Activated T-helper 2 cell treated with anti-CD3 and anti-CD28 coated beads, Interferon-gamma antibody, Interleukin-2, Interleukin-4, amounts not matched to agents 10 μg/mL and 5 μg/mL and 100 μg/mL, durations not matched to agents 14 hours and 24 hours and 36 hours (primary cell): ENCODE data around the gene SLC6A5. TPM values are rescaled to one million over a fixed set of nuclear protein-coding genes. Genes with fewer than 3 reads are reported as not detected.

Experiments
- DNase-seq: peaks from one replicate; pipeline ENCODE4 v3.0.0; 2021; ENCODE audit warnings: low spot score
- H3K27ac Mint-ChIP-seq: one replicate; pipeline ENCODE4 v1.8.0; 2021; ENCODE audit warnings: mixed read lengths
- H3K27me3 Mint-ChIP-seq: one replicate; pipeline ENCODE4 v1.8.0; 2021; ENCODE audit warnings: low read depth, mixed read lengths
- H3K36me3 Mint-ChIP-seq: one replicate; pipeline ENCODE4 v1.8.0; 2021; ENCODE audit warnings: low read depth, mixed read lengths
- H3K4me1 Mint-ChIP-seq: one replicate; pipeline ENCODE4 v1.8.0; 2021; ENCODE audit warnings: low read depth, mixed read lengths
- H3K4me3 Mint-ChIP-seq: one replicate; pipeline ENCODE4 v1.8.0; 2021; ENCODE audit warnings: low read depth, mild to moderate bottlenecking, moderate library complexity, mixed read lengths
- H3K9me3 Mint-ChIP-seq: one replicate; pipeline ENCODE4 v1.8.0; 2021; ENCODE audit warnings: mixed read lengths
- intact Hi-C: fragments of 100-400 bp; cut with micrococcal nuclease; formaldehyde crosslinking; loops from one replicate; pipeline ENCODE4 v1.15.1; 2023
- total RNA-seq: library from RNA; stranded (reverse); gene quantifications from 2 replicates; pipeline ENCODE4 v1.2.3, GENCODE V29; 2022

SLC6A5 gene
- total RNA-seq, 1 donor from 2014 or later: not detected

DNA sequence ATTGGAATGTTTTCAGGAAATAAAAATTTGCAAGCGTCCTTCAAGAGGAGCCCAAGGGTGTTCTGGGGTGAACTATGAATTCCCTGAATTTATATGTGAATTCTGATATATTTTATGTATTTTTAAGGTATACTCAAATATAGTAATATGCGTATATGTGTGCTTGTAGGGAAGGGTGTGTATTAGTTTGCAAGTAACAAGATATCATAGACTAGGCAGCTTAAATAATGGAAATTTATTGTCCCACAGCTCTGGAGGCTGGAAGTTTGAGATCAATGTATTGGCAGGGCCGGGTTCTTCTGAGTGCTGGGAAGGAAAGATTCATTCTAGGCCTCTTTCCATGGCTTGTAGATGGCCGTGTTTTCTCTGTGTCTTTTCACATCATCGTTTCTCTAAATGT, 16.2 kb upstream of the SLC6A5 start:
- intact Hi-C loops: no loop called here
- H3K36me3 Mint-ChIP-seq: no peaks in the 10 kb centered on the region
- H3K4me1 Mint-ChIP-seq: no peaks in the 10 kb centered on the region
- peaks cover 2% of the 10 kb centered on the region for H3K27me3 Mint-ChIP-seq
- no peak overlapping the region for H3K27ac Mint-ChIP-seq
- no peaks in the 10 kb centered on the region for H3K9me3 Mint-ChIP-seq
- no peak for DNase-seq
- no peak overlapping the region for H3K4me3 Mint-ChIP-seq

DNA sequence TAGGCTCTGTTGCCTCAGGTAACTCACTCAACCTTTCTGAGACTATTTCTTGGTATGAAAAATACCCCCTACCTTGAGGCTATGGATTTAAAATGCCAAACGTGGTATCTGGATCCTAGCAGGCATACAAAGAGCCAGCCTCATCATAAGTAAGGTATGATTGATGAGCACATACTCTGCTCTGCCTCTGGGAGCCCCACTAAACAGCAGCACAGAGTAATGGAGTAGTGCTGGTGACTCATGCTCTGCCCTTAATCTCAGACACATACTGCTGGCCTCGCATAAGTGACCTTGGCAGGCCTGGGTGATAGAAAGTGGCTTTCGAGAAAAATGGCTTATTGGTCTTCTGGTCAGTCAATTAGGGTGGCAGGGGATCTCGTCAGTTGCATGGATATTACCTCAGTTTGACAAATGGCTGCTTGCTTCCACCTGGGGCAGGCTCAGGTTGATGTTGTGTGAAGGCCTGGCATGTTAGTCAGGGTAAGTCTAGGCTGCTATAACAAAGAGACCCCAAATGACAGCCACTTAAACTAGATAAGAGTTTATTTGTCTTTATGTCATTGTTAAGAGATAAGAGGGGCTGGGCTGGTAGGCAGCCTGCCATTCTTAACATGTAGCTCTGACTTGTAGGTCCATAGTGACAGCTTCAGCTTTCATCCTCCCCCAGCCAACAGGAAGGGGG, 15.2 kb upstream of the SLC6A5 start:
- H3K27ac Mint-ChIP-seq: no peak overlapping the region
- no peak overlapping the region for H3K4me3 Mint-ChIP-seq

DNA sequence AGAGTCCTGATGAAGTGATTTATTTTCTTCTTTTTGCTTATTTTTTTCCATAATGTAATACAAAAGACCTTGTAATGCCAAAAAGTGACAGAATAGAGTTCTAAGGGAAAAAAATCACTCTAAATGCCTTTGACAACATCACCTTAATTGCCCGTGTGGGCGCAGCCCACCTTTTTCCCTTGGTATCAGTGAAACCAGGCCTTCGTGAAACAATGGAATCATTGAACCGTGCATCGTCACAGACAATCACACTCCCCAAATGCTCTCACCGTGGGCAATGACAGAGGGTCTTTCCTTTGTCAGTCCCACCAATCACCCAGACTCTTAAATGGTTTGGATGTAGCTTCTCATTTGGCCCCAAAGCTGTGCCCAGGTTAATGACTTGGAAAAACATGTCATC, 9.6 kb upstream of the SLC6A5 start:
- Mint-ChIP-seq H3K4me3 (no peak overlapping the region), H3K27ac (no peak overlapping the region), H3K4me1 (no peaks in the 10 kb centered on the region), H3K27me3 (peaks cover 19% of the 10 kb centered on the region), H3K36me3 (no peaks in the 10 kb centered on the region), H3K9me3 (no peaks in the 10 kb centered on the region)
- no peak for DNase-seq
- intact Hi-C loops: no loop called here

More for the DNA sequence above, 15.2 kb upstream of the SLC6A5 start:
- Mint-ChIP-seq H3K9me3 (no peaks in the 10 kb centered on the region), H3K36me3 (no peaks in the 10 kb centered on the region), H3K27me3 (peaks cover 5% of the 10 kb centered on the region), H3K4me1 (no peaks in the 10 kb centered on the region)
- intact Hi-C loops: no loop called here
- no peak for DNase-seq

DNA sequence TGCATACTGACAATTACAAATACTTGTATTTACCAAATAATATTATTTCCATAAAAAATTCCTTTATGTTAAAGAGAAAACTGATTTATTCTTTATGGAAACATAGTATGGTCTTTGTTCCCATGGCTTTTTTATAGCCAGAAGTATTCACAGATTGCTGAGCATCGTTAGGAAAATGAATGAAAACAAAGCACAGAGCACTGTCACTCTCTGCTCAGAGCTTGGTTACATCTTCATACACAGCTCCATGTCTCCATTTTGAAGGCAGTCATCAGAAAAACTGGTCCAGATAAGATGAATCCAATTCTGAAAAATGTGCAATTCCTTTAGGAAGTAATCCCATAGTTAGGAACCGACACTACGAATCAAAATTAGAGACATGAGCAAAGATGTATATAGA, 9.0 kb upstream of the SLC6A5 start:
- peaks cover 25% of the 10 kb centered on the region for H3K27me3 Mint-ChIP-seq
- no peaks in the 10 kb centered on the region for H3K9me3 Mint-ChIP-seq
- no peaks in the 10 kb centered on the region for H3K36me3 Mint-ChIP-seq
- H3K4me1 Mint-ChIP-seq: no peaks in the 10 kb centered on the region
- intact Hi-C loops: no loop called here
- H3K4me3 Mint-ChIP-seq: no peak overlapping the region
- H3K27ac Mint-ChIP-seq: no peak overlapping the region
- no peak for DNase-seq

DNA sequence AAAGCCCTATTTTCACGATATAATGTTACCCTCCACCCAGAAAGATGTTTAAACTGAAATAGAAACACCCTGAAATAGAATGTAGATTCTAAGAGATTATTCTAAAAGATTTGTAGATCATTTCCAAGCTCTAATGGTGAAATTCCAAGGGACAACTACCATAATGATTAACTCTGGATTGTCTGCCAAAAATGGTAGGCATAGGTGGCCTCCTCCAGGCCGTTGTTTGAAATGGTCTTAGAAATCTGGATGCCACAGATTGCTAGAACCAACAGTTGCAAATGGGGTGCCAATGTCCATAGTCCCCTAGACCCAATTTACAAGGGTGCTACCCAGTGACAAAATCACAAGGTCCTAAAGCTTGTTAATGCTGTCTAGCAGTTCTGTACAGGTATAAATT, 6.7 kb upstream of the SLC6A5 start:
- no peak for DNase-seq
- intact Hi-C loops: no loop called here
- H3K4me3 Mint-ChIP-seq: no peak overlapping the region
- H3K36me3 Mint-ChIP-seq: no peaks in the 10 kb centered on the region
- no peaks in the 10 kb centered on the region for H3K9me3 Mint-ChIP-seq
- peaks cover 46% of the 10 kb centered on the region for H3K27me3 Mint-ChIP-seq
- H3K4me1 Mint-ChIP-seq: peaks cover 2% of the 10 kb centered on the region
- H3K27ac Mint-ChIP-seq: no peak overlapping the region

DNA sequence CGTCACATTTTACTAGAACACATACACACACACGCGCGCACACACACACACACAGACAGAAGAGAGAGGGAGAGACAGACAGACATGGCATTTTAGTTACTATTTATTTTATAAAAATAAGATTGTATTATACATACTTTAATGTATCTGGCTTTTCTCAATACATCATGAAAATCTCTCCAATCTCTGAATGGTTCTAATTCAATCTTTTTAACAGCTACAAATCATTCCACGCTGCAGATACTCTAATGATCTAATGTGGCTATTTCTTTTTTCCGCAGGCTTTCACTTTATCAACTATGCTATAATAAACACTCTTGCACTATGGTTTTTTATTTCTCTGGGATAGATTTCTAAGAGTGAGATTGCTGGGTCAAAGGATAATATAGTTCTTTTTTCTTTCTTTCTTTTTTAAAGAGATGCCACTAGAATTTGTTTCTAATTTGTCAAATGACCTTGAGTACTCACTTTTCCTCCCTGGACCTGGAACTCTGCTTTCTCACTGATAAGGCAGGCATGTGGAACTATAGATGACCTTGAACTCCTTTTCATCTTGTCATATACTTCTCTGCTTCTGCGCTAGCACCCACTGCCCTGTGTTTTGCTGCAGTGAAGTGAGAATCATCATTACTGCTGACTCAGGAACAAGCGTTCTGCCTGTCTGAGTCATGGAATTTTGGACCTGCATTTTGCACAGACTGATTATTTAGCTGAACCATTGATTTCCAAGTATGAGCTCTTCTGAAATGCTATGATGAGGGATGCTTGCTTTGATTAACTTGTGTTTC, 4.9 kb upstream of the SLC6A5 start:
- intact Hi-C loops: loop anchor here (5.0 kb wide), 2 partner anchors 73 to 1743 kb away; partner anchors contain the start of genes NELL1 and SLC17A6
- H3K9me3 Mint-ChIP-seq: no peaks in the 10 kb centered on the region
- H3K27ac Mint-ChIP-seq: no peak overlapping the region
- no peak overlapping the region for H3K4me3 Mint-ChIP-seq
- H3K27me3 Mint-ChIP-seq: peaks cover 56% of the 10 kb centered on the region
- H3K36me3 Mint-ChIP-seq: no peaks in the 10 kb centered on the region
- no peak for DNase-seq
- peaks cover 2% of the 10 kb centered on the region for H3K4me1 Mint-ChIP-seq

DNA sequence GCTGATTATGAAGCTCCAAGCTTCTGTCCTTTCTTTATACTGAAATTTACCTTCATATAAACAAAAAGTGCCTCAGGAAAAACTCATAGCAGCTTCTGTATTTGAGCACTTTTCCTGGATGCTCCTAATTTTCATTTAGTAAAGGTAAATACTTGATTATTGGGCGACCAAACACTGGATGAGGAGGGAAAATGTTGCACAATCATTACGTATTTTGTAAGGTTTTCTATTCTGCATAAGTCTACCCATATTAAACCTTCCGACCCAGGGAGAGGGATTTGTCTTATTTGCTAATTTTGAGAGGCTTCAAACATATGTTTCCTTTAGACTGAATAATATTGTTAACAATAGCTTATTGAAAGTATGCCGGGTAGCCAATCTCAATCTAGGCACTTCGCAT, 4.3 kb upstream of the SLC6A5 start:
- H3K27ac Mint-ChIP-seq: no peak overlapping the region
- no peak overlapping the region for H3K4me3 Mint-ChIP-seq
- H3K4me1 Mint-ChIP-seq: peaks cover 2% of the 10 kb centered on the region
- H3K9me3 Mint-ChIP-seq: no peaks in the 10 kb centered on the region
- DNase-seq: no peak
- no peaks in the 10 kb centered on the region for H3K36me3 Mint-ChIP-seq
- intact Hi-C loops: loop anchor here (5.0 kb wide), 2 partner anchors 72 to 1742 kb away; partner anchors contain the start of genes NELL1 and SLC17A6
- peaks cover 62% of the 10 kb centered on the region for H3K27me3 Mint-ChIP-seq

DNA sequence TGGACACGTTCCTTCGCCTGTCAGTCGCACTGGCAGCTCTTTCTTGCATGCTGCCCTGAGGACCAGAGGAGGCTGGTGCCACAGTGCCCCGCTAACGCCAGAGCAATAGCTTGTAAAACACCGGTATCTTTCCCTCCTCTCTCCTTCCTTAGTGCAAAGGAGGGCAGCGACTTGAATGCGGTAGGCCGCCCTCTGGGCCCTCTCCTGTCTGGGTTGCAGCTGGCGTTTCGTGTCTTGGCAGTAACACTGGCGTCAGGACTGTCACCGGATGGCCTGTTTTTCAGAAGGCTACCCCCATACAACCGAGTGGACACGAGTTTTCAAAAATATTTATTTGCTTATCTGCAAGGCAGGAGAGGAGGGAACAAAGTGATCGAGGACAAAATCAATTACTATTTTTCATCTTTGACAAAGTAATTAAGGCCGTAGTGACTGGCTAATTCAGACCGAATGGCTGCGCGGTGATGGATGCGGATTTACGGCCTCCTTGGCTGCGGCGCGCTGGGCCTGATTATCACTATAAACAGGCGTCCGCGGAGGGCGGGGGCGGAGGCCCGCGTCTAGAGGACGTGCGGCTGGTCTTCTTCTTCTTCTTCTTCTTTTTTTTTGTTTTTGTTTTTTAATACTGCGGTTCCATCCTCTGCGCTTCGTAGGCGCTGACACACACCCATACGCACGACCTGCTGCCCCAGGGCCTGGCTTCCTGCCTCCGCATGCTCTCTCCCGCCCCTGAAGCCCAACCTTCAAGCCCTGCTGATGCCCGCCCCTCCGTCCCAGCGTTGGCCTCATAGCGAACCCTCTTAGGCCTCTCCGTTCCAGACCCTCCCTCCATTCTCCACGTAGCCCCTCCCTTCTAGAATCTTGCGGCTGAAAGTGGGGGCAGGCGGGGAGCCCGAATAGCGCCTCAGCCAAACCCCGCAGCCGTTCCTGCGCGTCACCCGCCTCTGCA, 2.9 kb upstream of the SLC6A5 start:
- Mint-ChIP-seq H3K36me3 (no peaks in the 10 kb centered on the region), H3K27me3 (peaks cover 73% of the 10 kb centered on the region), H3K4me3 (no peak overlapping the region), H3K4me1 (peaks cover 2% of the 10 kb centered on the region), H3K9me3 (no peaks in the 10 kb centered on the region), H3K27ac (no peak overlapping the region)
- intact Hi-C loops: loop anchor here (5.0 kb wide), 2 partner anchors 71 to 1741 kb away; partner anchors contain the start of genes NELL1 and SLC17A6
- DNase-seq: no peak

DNA sequence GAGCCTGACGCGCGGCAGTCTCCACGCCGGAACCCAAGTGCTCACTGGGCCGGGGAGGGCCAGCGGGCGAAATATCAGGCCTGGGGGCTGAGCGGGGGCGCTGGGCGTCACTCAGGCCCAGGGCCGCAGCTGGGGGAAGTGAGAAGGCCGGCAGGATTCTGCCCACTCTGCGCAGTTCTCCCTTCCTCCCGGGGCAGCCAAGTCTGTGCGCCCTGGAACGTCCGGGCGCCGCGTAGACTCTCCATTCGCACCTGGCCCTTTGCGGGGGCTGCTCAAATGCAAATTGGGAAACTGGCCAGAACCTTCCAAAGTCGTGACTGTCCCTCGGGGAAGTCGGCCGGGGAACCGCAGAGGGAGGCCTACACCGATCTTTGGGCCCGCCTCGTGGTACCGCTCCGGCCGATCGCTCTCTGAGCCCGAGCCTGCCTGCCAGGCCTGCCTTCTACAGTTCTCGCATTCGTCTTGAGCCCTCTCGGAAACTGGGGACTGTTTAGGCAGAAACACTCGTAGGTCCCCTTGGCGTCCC, 2.2 kb upstream of the SLC6A5 start:
- DNase-seq: no peak
- H3K9me3 Mint-ChIP-seq: no peaks in the 10 kb centered on the region
- H3K4me3 Mint-ChIP-seq: no peak overlapping the region
- intact Hi-C loops: loop anchor here (5.0 kb wide), 2 partner anchors 70 to 1740 kb away; partner anchors contain the start of genes NELL1 and SLC17A6
- H3K27me3 Mint-ChIP-seq: peaks cover 80% of the 10 kb centered on the region
- no peaks in the 10 kb centered on the region for H3K36me3 Mint-ChIP-seq
- peaks cover 2% of the 10 kb centered on the region for H3K4me1 Mint-ChIP-seq
- no peak overlapping the region for H3K27ac Mint-ChIP-seq

DNA sequence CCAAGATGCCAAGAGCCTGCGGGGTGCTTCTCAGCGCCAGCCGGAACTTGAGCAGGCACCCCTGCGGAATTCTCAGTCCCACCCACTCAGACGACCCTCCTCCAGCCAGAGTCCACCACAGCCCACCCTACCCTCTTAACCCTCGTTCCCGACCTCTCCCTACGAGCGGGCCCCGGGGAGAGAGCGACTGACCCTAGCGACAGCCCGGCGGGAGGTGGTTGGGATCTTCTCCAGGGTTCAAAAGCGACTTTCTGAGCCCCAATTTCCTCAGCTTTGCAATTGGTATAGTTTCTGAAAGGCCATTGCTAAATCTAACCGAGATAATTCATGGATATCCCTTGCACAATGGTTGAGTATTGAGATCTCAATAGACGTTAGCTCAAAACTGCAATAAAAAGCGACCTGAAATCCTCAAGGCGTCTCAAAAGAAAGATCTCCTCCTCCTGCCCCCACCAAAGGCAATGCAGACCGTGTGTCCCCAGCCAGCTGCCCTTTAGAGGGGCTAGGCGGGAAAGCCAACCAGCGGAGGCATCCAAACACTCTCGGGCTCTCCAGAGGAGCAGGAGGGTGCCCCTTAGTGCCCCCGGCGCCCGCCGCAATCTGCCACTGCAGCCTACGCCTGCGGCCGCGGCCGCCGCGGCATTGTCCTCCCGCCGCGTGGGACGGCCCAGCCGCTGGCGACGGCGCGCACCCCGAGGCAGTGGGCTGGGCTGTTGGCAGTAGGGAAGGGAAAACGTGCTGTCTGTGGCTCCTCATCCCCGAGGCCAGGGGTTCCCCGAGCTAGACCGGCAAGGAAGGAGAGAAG, 1.5 kb upstream of the SLC6A5 start:
- H3K4me3 Mint-ChIP-seq: no peak overlapping the region

DNA sequence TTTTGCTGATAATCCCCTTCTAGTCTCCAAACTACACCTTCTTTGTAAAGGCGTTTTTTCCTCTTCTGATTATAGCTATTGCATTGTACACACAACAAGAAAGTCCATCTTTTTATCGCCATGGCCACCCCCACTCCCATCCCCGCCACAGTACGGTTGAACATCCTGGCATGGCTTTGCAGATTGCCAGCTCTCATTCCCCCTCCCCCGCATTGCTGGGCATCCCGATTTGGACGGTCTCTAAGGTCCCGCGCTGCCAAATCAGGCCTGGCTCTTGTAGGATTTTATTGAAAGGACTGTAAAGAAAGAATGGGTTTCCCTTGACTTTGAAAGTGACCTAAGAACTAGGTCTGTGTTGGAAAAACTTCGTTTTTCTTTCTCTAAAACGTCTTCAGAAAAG, 916 bp upstream of the SLC6A5 start:
- DNase-seq: no peak
- peaks cover 2% of the 10 kb centered on the region for H3K4me1 Mint-ChIP-seq
- no peaks in the 10 kb centered on the region for H3K36me3 Mint-ChIP-seq
- peaks cover 87% of the 10 kb centered on the region for H3K27me3 Mint-ChIP-seq
- no peak overlapping the region for H3K27ac Mint-ChIP-seq
- H3K4me3 Mint-ChIP-seq: no peak overlapping the region
- no peaks in the 10 kb centered on the region for H3K9me3 Mint-ChIP-seq
- intact Hi-C loops: loop anchor here (5.0 kb wide), 2 partner anchors 69 to 1739 kb away; partner anchors contain the start of genes NELL1 and SLC17A6

More for the DNA sequence above, 1.5 kb upstream of the SLC6A5 start:
- no peak for DNase-seq
- Mint-ChIP-seq H3K9me3 (no peaks in the 10 kb centered on the region), H3K27ac (no peak overlapping the region), H3K4me1 (peaks cover 2% of the 10 kb centered on the region), H3K27me3 (peaks cover 86% of the 10 kb centered on the region), H3K36me3 (no peaks in the 10 kb centered on the region)
- intact Hi-C loops: loop anchor here (5.0 kb wide), 2 partner anchors 69 to 1739 kb away; partner anchors contain the start of genes NELL1 and SLC17A6
